H9 (cell line): ENCODE measurements around the gene LAMB1. TPM values are rescaled to one million over a fixed set of nuclear protein-coding genes. Genes with fewer than 3 reads are reported as not detected.

ENCODE experiments used
- DNase-seq: peaks from one replicate; pipeline ENCODE4 v3.0.0-alpha.2; 2017
- H2AFZ ChIP-seq: one replicate; pipeline ENCODE4 v1.6.1; 2013; ENCODE audit warnings: mild to moderate bottlenecking, low read length, control low read depth, moderate library complexity
- H2AK5ac ChIP-seq: 2 replicates; pipeline ENCODE4 v1.6.1; 2013; ENCODE audit warnings: low read length, control low read depth, mixed read lengths; ENCODE audit not compliant: insufficient read length
- H2BK120ac ChIP-seq: one replicate; pipeline ENCODE4 v1.6.1; 2013; ENCODE audit warnings: low read depth, mild to moderate bottlenecking, low read length, control low read depth, inconsistent platforms; ENCODE audit not compliant: poor library complexity, severe bottlenecking
- H2BK12ac ChIP-seq: 2 replicates; pipeline ENCODE4 v1.6.1; 2013; ENCODE audit warnings: low read length, control low read depth, mixed read lengths, low read depth; ENCODE audit not compliant: insufficient read length
- H2BK15ac ChIP-seq: 2 replicates; pipeline ENCODE4 v1.6.1; 2013; ENCODE audit warnings: low read depth, low read length, control low read depth
- H2BK20ac ChIP-seq: one replicate; pipeline ENCODE4 v1.6.1; 2013; ENCODE audit warnings: low read depth, mild to moderate bottlenecking, low read length, control low read depth, inconsistent platforms; ENCODE audit not compliant: poor library complexity, severe bottlenecking
- H2BK5ac ChIP-seq: 2 replicates; pipeline ENCODE4 v1.6.1; 2013; ENCODE audit warnings: low read length, control low read depth, mixed read lengths; ENCODE audit not compliant: insufficient read length
- H3K14ac ChIP-seq: 2 replicates; pipeline ENCODE4 v1.6.1; 2013; ENCODE audit warnings: low read length, control low read depth; ENCODE audit not compliant: insufficient read depth
- H3K18ac ChIP-seq: 2 replicates; pipeline ENCODE4 v1.6.1; 2013; ENCODE audit warnings: low read depth, mild to moderate bottlenecking, mixed read lengths, low read length, control low read depth; ENCODE audit not compliant: insufficient read length
- H3K23ac ChIP-seq: 2 replicates; pipeline ENCODE4 v1.6.1; 2013; ENCODE audit warnings: low read length, control low read depth, mixed read lengths, low read depth; ENCODE audit not compliant: insufficient read length
- H3K23me2 ChIP-seq: 2 replicates; pipeline ENCODE4 v1.6.1; 2013; ENCODE audit warnings: low read depth, mild to moderate bottlenecking, mixed read lengths, low read length, control low read depth; ENCODE audit not compliant: insufficient read length, poor library complexity, severe bottlenecking
- H3K27ac ChIP-seq: 2 replicates; pipeline ENCODE4 v1.5.1; 2013; ENCODE audit warnings: low read length, control low read depth, mixed read lengths, low read depth; ENCODE audit not compliant: insufficient read length
- H3K27me3 ChIP-seq: 2 replicates; pipeline ENCODE4 v1.6.1; 2013; ENCODE audit warnings: low read length, control low read depth, inconsistent platforms; ENCODE audit not compliant: insufficient read depth
- H3K4ac ChIP-seq: 2 replicates; pipeline ENCODE4 v1.6.1; 2013; ENCODE audit warnings: low read depth, mild to moderate bottlenecking, control low read depth, inconsistent platforms, low read length, moderate library complexity
- H3K4me1 ChIP-seq: 2 replicates; pipeline ENCODE4 v1.6.1; 2013; ENCODE audit warnings: low read length, control low read depth, inconsistent platforms; ENCODE audit not compliant: insufficient read depth
- H3K4me2 ChIP-seq: 2 replicates; pipeline ENCODE4 v1.6.1; 2013; ENCODE audit warnings: low read length, control low read depth, mixed read lengths; ENCODE audit not compliant: insufficient read length, insufficient read depth
- H3K56ac ChIP-seq: 2 replicates; pipeline ENCODE4 v1.6.1; 2013; ENCODE audit warnings: low read depth, mild to moderate bottlenecking, mixed read lengths, low read length, control low read depth; ENCODE audit not compliant: insufficient read length
- H3K79me1 ChIP-seq: 2 replicates; pipeline ENCODE4 v1.6.1; 2013; ENCODE audit warnings: low read depth, mild to moderate bottlenecking, moderate library complexity, low read length, control low read depth, inconsistent platforms; ENCODE audit not compliant: insufficient read depth, poor library complexity, severe bottlenecking
- H3K79me2 ChIP-seq: 2 replicates; pipeline ENCODE4 v1.6.1; 2013; ENCODE audit warnings: low read length, control low read depth, inconsistent platforms; ENCODE audit not compliant: insufficient read depth
- H3K9ac ChIP-seq: 2 replicates; pipeline ENCODE4 v1.6.1; 2013; ENCODE audit warnings: low read length, control low read depth, mixed read lengths; ENCODE audit not compliant: insufficient read length; ENCODE audit errors: extremely low read depth
- H3K9me3 ChIP-seq: one replicate; pipeline ENCODE4 v1.6.1; 2013; ENCODE audit warnings: low read depth, low read length, inconsistent platforms; ENCODE audit not compliant: control insufficient read depth
- H3T11ph ChIP-seq: one replicate; pipeline ENCODE4 v1.6.1; 2013; ENCODE audit warnings: mild to moderate bottlenecking, low read length, control low read depth, inconsistent platforms
- H4K20me1 ChIP-seq: one replicate; pipeline ENCODE4 v1.6.1; 2013; ENCODE audit not compliant: control insufficient read depth, insufficient read length, insufficient read depth
- H4K5ac ChIP-seq: 2 replicates; pipeline ENCODE4 v1.6.1; 2013; ENCODE audit warnings: low read depth, mild to moderate bottlenecking, mixed read lengths, low read length, control low read depth; ENCODE audit not compliant: insufficient read length
- H4K8ac ChIP-seq: replicated peaks from 2 replicates; pipeline ENCODE4 v1.6.1; 2013; ENCODE audit warnings: low read length, control low read depth, mixed read lengths, low read depth; ENCODE audit not compliant: insufficient read length
- H4K91ac ChIP-seq: 2 replicates; pipeline ENCODE4 v1.6.1; 2013; ENCODE audit warnings: low read depth, mild to moderate bottlenecking, moderate library complexity, mixed read lengths, low read length, control low read depth; ENCODE audit not compliant: insufficient read length
- H3K27ac Mint-ChIP-seq, 3 experiments: 2 replicates in 2 of 3; 3 replicates in 1 of 3; pipeline ENCODE4 v1.8.0; 2020 to 2021; ENCODE audit warnings: mixed read lengths in 3 of 3, mild to moderate bottlenecking in 1 of 3, moderate library complexity in 1 of 3
- H3K27me3 Mint-ChIP-seq: 2 replicates; pipeline ENCODE4 v1.8.0; 2021; ENCODE audit warnings: low read depth, mild to moderate bottlenecking, moderate library complexity, mixed read lengths
- H3K36me3 Mint-ChIP-seq, 3 experiments: 2 replicates in 2 of 3; 3 replicates in 1 of 3; pipeline ENCODE4 v1.8.0; 2020 to 2021; ENCODE audit warnings: low read depth in 3 of 3, mixed read lengths in 3 of 3; ENCODE audit not compliant: insufficient read depth in 1 of 3
- H3K4me1 Mint-ChIP-seq, 2 experiments: 2 replicates each; pipeline ENCODE4 v1.8.0; 2020; ENCODE audit warnings: mixed read lengths in 2 of 2
- H3K4me3 Mint-ChIP-seq, 2 experiments: 2 replicates in 1 of 2; 3 replicates in 1 of 2; pipeline ENCODE4 v1.8.0; 2020 to 2021; ENCODE audit warnings: mild to moderate bottlenecking in 2 of 2, mixed read lengths in 2 of 2, moderate library complexity in 1 of 2
- H3K9me3 Mint-ChIP-seq, 2 experiments: 2 replicates in 1 of 2; 3 replicates in 1 of 2; pipeline ENCODE4 v1.8.0; 2020; ENCODE audit warnings: mild to moderate bottlenecking in 2 of 2, mixed read lengths in 2 of 2, moderate library complexity in 1 of 2
- WGBS: extraction: QIAGEN DNeasy Blood & Tissue Kit; methylation state at CpG from one replicate; pipeline ENCODE4 v1.1.7; 2013; ENCODE audit warnings: missing lambda C conversion rate, low lambda C conversion rate, mixed read lengths; ENCODE audit not compliant: insufficient read length; ENCODE audit errors: extremely low coverage; 5-methylcytosine and 5-hydroxymethylcytosine counted together
- total RNA-seq: library from RNA; stranded (reverse); gene quantifications from 2 replicates; pipeline ENCODE4 v1.2.1, GENCODE V29; 2021
- TF ChIP-seq, protein P1 (sequence below): fragments of 200-600 bp; sonication (generic); conservative IDR thresholded peaks from 3 replicates; pipeline ENCODE4 v1.8.0; 2021; ENCODE audit warnings: antibody characterized with exemption, mild to moderate bottlenecking

LAMB1 gene
- total RNA-seq, 1 experiment from 2014 or later, result 75.8 TPM

DNA sequence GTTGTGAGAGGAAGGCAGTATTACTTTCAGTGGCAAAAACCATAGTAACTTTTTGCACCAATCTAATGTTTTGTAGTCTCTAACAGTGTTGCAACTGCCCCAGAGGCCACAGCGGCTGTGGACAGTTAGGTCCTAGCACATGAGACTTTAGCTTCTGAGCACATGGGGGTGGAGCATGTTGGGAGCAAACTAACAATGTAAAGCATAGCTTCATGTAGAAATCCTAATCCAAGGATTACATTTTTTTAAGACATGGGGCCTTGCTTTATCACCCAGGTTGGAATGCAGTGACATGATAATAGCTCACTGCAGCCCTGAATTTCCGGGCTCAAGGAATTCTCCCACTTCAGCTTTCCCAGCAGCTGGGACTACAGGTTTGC is 49.0 kb downstream of the LAMB1 start:
- Histone ChIP-seq H2BK12ac (no peak overlapping the region), H4K91ac (no peak overlapping the region), H3K27ac (no peak overlapping the region), H4K5ac (no peak overlapping the region), H3T11ph (no peak overlapping the region), H4K20me1 (no peaks in the 10 kb centered on the region), H2BK120ac (no peak overlapping the region), H2BK5ac (no peak overlapping the region), H3K4me1 (peaks cover 19% of the 10 kb centered on the region), H3K27me3 (no peaks in the 10 kb centered on the region; the same call in 1 of the 2 replicates), H2AFZ (no peak overlapping the region), H3K18ac (no peak overlapping the region), H3K4ac (no peak overlapping the region), H3K23me2 (no peaks in the 10 kb centered on the region), H3K9ac (no peak overlapping the region), H2BK15ac (no peak overlapping the region), H3K56ac (no peak overlapping the region), H3K79me1 (no peaks in the 10 kb centered on the region), H2BK20ac (no peak overlapping the region), H3K23ac (no peak overlapping the region), H3K4me2 (no peak overlapping the region), H3K9me3 (no peaks in the 10 kb centered on the region), H4K8ac (no peak overlapping the region), H2AK5ac (no peak overlapping the region), H3K14ac (no peak overlapping the region), H3K79me2 (no peaks in the 10 kb centered on the region)
- Mint-ChIP-seq H3K27me3 (no peaks in the 10 kb centered on the region), H3K9me3 (no peaks in the 10 kb centered on the region), H3K4me3 (no peak overlapping the region), H3K27ac (peak overlapping the region in 1 of 3 experiments; percentile 25; a peak in 1 of 7 replicates), H3K36me3 (peaks cover 20 to 76% (median 61%) of the 10 kb centered on the region in 3 experiments), H3K4me1 (peaks cover 35 to 44% of the 10 kb centered on the region in 2 experiments)
- TF ChIP-seq, protein P1, sequence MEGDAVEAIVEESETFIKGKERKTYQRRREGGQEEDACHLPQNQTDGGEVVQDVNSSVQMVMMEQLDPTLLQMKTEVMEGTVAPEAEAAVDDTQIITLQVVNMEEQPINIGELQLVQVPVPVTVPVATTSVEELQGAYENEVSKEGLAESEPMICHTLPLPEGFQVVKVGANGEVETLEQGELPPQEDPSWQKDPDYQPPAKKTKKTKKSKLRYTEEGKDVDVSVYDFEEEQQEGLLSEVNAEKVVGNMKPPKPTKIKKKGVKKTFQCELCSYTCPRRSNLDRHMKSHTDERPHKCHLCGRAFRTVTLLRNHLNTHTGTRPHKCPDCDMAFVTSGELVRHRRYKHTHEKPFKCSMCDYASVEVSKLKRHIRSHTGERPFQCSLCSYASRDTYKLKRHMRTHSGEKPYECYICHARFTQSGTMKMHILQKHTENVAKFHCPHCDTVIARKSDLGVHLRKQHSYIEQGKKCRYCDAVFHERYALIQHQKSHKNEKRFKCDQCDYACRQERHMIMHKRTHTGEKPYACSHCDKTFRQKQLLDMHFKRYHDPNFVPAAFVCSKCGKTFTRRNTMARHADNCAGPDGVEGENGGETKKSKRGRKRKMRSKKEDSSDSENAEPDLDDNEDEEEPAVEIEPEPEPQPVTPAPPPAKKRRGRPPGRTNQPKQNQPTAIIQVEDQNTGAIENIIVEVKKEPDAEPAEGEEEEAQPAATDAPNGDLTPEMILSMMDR, result no peak
- DNase-seq, result no peak
- WGBS, result no CpG with 5 or more reads among the region's 2 CpGs
